Neural cell (in vitro differentiated cells): ENCODE results near the gene MAJIN. TPM values are rescaled to one million over a fixed set of nuclear protein-coding genes. Genes with fewer than 3 reads are reported as not detected.

ENCODE experiments used
- H2AFZ ChIP-seq: fragments of 200-600, 300-800 bp; sonication (generic), shearing (Covaris generic); 2 replicates; pipeline ENCODE4 v1.6.0; 2014; ENCODE audit warnings: low read depth, mild to moderate bottlenecking, antibody characterized with exemption, low read length, moderate library complexity
- H3F3A ChIP-seq: fragments of 200-600 bp; shearing (Covaris generic); 2 replicates; pipeline ENCODE4 v1.6.1; 2016; ENCODE audit warnings: mild to moderate bottlenecking, moderate library complexity, mixed read lengths, antibody characterized with exemption, low read length; ENCODE audit not compliant: insufficient read depth, poor library complexity, severe bottlenecking
- H3K27ac ChIP-seq: fragments of 200-600, 300-800 bp; sonication (generic), shearing (Covaris generic); 2 replicates; pipeline ENCODE4 v1.5.1; 2014; ENCODE audit warnings: mild to moderate bottlenecking, low read length, moderate library complexity
- H3K27me3 ChIP-seq: fragments of 300-800, 200-600 bp; sonication (generic), shearing (Covaris generic); 2 replicates; pipeline ENCODE4 v1.6.0; 2014; ENCODE audit warnings: mild to moderate bottlenecking, low read depth, low read length, moderate library complexity; ENCODE audit not compliant: insufficient read depth
- H3K36me3 ChIP-seq: fragments of 300-800, 200-600 bp; sonication (generic), shearing (Covaris generic); 2 replicates; pipeline ENCODE4 v1.5.1; 2014; ENCODE audit warnings: mild to moderate bottlenecking, antibody characterized with exemption, low read length, moderate library complexity; ENCODE audit not compliant: insufficient read depth
- H3K4me2 ChIP-seq: fragments of 300-800, 200-600 bp; sonication (generic), shearing (Covaris generic); 2 replicates; pipeline ENCODE4 v1.6.0; 2014; ENCODE audit warnings: mild to moderate bottlenecking, low read length
- H3K4me3 ChIP-seq: fragments of 300-800, 200-600 bp; sonication (generic), shearing (Covaris generic); 2 replicates; pipeline ENCODE4 v1.5.1; 2014; ENCODE audit warnings: mild to moderate bottlenecking, low read length, moderate library complexity
- H3K79me2 ChIP-seq: fragments of 200-600 bp; shearing (Covaris generic); replicated peaks from 2 replicates; pipeline ENCODE4 v1.6.0; 2014; ENCODE audit warnings: mild to moderate bottlenecking, low read length, moderate library complexity; ENCODE audit not compliant: insufficient read depth
- H3K9ac ChIP-seq: fragments of 300-800, 200-600 bp; sonication (generic), shearing (Covaris generic); 2 replicates; pipeline ENCODE4 v1.6.1; 2016; ENCODE audit warnings: mild to moderate bottlenecking, low read length, mixed read lengths
- H3K9me2 ChIP-seq: fragments of 200-600 bp; shearing (Covaris generic); 2 replicates; pipeline ENCODE4 v1.6.1; 2016; ENCODE audit warnings: mild to moderate bottlenecking, low read length, mixed read lengths; ENCODE audit not compliant: insufficient read depth
- H3K9me3 ChIP-seq: fragments of 200-600, 300-800 bp; sonication (generic), shearing (Covaris generic); 2 replicates; pipeline ENCODE4 v1.6.1; 2016; ENCODE audit warnings: mild to moderate bottlenecking, mixed run types, low read length, moderate library complexity, mixed read lengths
- H4K20me1 ChIP-seq: fragments of 200-600 bp; shearing (Covaris generic); 2 replicates; pipeline ENCODE4 v1.6.1; 2016; ENCODE audit warnings: mild to moderate bottlenecking, mixed run types; ENCODE audit not compliant: insufficient read depth
- CTCF ChIP-seq: fragments of 450-650 bp; IDR thresholded peaks from 2 replicates; pipeline ENCODE4 v1.5.1; 2014; ENCODE audit warnings: antibody characterized with exemption, mild to moderate bottlenecking, moderate library complexity; ENCODE audit not compliant: poor library complexity, severe bottlenecking
- EP300 ChIP-seq: fragments of 450-650 bp; conservative IDR thresholded peaks from 2 replicates; pipeline ENCODE4 v1.6.1; 2014; ENCODE audit warnings: antibody characterized with exemption, mild to moderate bottlenecking, moderate library complexity; ENCODE audit not compliant: poor library complexity, severe bottlenecking
- EZH2 ChIP-seq: fragments of 200-600, 300-800 bp; shearing (Covaris generic), sonication (generic); IDR thresholded peaks from 2 replicates; pipeline ENCODE4 v1.6.1; 2014; ENCODE audit warnings: antibody characterized with exemption, low read length, borderline replicate concordance, mild to moderate bottlenecking; ENCODE audit not compliant: insufficient read depth, poor library complexity, severe bottlenecking
- MXI1 ChIP-seq: fragments of 450-650 bp; conservative IDR thresholded peaks from 2 replicates; pipeline ENCODE4 v1.6.1; 2014; ENCODE audit warnings: antibody characterized with exemption, mild to moderate bottlenecking; ENCODE audit not compliant: poor library complexity, severe bottlenecking
- POLR2AphosphoS5 ChIP-seq: IDR thresholded peaks from 2 replicates; pipeline ENCODE4 v1.6.1; 2012
- RAD21 ChIP-seq: fragments of 450-650 bp; conservative IDR thresholded peaks from 2 replicates; pipeline ENCODE4 v1.6.1; 2014; ENCODE audit warnings: antibody characterized with exemption, mild to moderate bottlenecking, moderate library complexity
- SMC3 ChIP-seq: fragments of 450-650 bp; conservative IDR thresholded peaks from 2 replicates; pipeline ENCODE4 v1.6.1; 2014; ENCODE audit warnings: antibody characterized with exemption, mild to moderate bottlenecking, moderate library complexity; ENCODE audit not compliant: poor library complexity
- TAF1 ChIP-seq: IDR thresholded peaks from 2 replicates; pipeline ENCODE4 v1.6.1; 2012; ENCODE audit warnings: low read depth
- polyA plus RNA-seq: library from polyadenylated mRNA; depleted of rRNA; stranded (reverse); fragments of >200 nt; gene quantifications from 2 replicates; pipeline ENCODE4 v1.2.3, GENCODE V29; 2014
- TF ChIP-seq, protein P1 (sequence below): IDR thresholded peaks from 2 replicates; pipeline ENCODE4 v1.6.1; 2012; ENCODE audit warnings: borderline replicate concordance

Gene MAJIN
- polyA plus RNA-seq, 1 donor from 2014 or later, result not detected

DNA sequence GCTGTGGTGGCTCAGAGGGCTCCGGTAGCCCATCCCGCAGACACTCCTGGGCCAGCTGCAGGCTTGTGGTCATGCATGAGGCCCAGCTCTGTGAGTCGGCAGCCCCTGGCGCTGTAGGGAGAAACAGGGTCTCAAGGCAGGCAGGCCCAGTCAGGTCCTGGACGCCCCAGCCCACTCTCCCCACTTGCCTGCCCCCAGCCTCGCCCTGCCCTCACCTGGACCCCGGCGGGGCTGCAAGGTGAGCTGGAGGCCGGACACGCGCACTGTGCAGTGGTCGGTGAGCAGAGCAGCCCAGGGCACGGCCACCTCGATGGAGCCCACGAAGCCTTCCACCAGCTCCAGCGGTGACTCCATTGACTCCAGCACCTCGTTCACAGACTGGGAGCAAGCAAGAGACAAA, 57.8 kb downstream of the MAJIN start:
- TF ChIP-seq POLR2AphosphoS5 (no peak), SMC3 (no peak), MXI1 (no peak), EP300 (no peak)
- TF ChIP-seq, protein P1, sequence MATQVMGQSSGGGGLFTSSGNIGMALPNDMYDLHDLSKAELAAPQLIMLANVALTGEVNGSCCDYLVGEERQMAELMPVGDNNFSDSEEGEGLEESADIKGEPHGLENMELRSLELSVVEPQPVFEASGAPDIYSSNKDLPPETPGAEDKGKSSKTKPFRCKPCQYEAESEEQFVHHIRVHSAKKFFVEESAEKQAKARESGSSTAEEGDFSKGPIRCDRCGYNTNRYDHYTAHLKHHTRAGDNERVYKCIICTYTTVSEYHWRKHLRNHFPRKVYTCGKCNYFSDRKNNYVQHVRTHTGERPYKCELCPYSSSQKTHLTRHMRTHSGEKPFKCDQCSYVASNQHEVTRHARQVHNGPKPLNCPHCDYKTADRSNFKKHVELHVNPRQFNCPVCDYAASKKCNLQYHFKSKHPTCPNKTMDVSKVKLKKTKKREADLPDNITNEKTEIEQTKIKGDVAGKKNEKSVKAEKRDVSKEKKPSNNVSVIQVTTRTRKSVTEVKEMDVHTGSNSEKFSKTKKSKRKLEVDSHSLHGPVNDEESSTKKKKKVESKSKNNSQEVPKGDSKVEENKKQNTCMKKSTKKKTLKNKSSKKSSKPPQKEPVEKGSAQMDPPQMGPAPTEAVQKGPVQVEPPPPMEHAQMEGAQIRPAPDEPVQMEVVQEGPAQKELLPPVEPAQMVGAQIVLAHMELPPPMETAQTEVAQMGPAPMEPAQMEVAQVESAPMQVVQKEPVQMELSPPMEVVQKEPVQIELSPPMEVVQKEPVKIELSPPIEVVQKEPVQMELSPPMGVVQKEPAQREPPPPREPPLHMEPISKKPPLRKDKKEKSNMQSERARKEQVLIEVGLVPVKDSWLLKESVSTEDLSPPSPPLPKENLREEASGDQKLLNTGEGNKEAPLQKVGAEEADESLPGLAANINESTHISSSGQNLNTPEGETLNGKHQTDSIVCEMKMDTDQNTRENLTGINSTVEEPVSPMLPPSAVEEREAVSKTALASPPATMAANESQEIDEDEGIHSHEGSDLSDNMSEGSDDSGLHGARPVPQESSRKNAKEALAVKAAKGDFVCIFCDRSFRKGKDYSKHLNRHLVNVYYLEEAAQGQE, result no peak
- no peak overlapping the region for H3K4me2 ChIP-seq
- H3F3A ChIP-seq, result no peaks in the 10 kb centered on the region
- no peak overlapping the region for H2AFZ ChIP-seq
- no peaks in the 10 kb centered on the region for H3K9me3 ChIP-seq
- peaks cover 7% of the 10 kb centered on the region for H3K79me2 ChIP-seq
- H3K27ac ChIP-seq, result no peak overlapping the region
- no peak overlapping the region for H3K9ac ChIP-seq
- no peaks in the 10 kb centered on the region for H4K20me1 ChIP-seq
- H3K9me2 ChIP-seq, result no peaks in the 10 kb centered on the region
- no peak overlapping the region for H3K4me3 ChIP-seq
- no peaks in the 10 kb centered on the region for H3K27me3 ChIP-seq
- no peaks in the 10 kb centered on the region for H3K36me3 ChIP-seq

DNA sequence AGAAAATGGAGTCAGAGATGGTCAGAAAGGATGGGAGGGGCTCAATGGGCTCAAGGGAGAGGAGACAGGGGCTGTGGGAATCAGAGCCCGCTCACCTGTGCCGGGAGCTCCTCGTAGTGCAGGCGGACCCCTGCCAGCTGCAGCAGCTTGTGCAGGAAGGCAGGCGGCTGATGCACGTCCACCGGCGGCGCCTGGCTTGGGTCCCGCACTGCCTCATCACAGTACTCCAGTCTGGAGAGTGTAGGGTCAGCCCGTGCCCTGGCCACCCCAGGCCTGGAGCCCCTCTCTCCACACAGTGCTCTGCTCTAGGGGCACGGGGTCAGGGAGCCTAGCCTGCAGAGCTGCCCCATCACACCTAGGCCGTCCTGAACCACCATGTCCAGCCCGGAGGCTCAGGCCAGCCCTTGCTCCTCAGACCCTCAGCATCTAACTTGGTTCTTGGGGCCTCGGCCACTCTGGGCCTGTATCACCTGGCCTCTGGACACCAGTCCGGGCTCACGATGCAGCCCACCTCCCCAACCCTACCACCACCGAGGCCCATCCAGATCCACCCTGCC, 58.7 kb downstream of the MAJIN start:
- Histone ChIP-seq H3K9ac (no peak overlapping the region), H3K4me3 (no peak overlapping the region), H3F3A (no peaks in the 10 kb centered on the region), H2AFZ (no peak overlapping the region), H3K9me2 (no peaks in the 10 kb centered on the region), H3K27me3 (no peaks in the 10 kb centered on the region), H4K20me1 (no peaks in the 10 kb centered on the region), H3K79me2 (peaks cover 7% of the 10 kb centered on the region), H3K27ac (no peak overlapping the region), H3K9me3 (no peaks in the 10 kb centered on the region), H3K4me2 (no peak overlapping the region), H3K36me3 (no peaks in the 10 kb centered on the region)
- TF ChIP-seq EZH2 (no peak), SMC3 (no peak), POLR2AphosphoS5 (no peak), EP300 (no peak), TAF1 (no peak), RAD21 (no peak), CTCF (no peak), MXI1 (no peak)
- TF ChIP-seq, protein P1, result no peak
